ENCODE data around the gene IGFBP3. TPM values are rescaled to one million over a fixed set of nuclear protein-coding genes. Genes with fewer than 3 reads are reported as not detected.

IGFBP3 gene
- total and polyA plus RNA-seq, 9 of the 15 experiments (the other 6 are each of a cell fraction or from before 2014, with no cell fraction given) = 0.08 to 0.22 (median 0.10) TPM; not detected in 5

DNA sequence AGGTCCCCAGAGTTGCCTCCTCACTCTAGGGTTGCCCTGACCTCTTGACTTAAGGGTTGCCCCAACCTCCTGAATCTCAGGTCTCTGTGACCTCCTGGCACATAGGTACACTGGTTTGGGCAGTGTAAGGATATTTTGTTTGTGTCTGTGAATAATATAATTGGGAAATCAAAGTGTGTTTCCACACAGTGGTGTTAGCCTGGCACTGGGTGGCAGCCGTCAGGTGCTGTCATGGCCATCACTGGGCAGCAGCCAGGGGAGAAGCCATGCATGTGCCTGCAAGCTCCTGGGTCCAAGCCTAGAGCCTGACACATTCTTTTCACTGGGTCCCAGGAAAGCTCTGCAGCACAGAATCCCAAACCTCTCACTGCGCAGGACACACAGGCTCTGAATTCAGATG lies 44.6 kb downstream of the IGFBP3 start (continued):
- no peak for TF ChIP-seq POLR2H (tag; IDR thresholded peaks at IDR 0.05; ENCODE audit: low read depth)
- no peak for TF ChIP-seq ZNF785 (CRISPR knock-in tag; IDR thresholded peaks at IDR 0.05)
- no peak for TF ChIP-seq CCNT2 (IDR thresholded peaks at IDR 0.05; ENCODE audit: borderline replicate concordance, extremely low read depth, insufficient read length, low read depth, low read length)
- no peak for TF ChIP-seq FOXA1 (IDR thresholded peaks at IDR 0.05; ENCODE audit: borderline replicate concordance)

DNA sequence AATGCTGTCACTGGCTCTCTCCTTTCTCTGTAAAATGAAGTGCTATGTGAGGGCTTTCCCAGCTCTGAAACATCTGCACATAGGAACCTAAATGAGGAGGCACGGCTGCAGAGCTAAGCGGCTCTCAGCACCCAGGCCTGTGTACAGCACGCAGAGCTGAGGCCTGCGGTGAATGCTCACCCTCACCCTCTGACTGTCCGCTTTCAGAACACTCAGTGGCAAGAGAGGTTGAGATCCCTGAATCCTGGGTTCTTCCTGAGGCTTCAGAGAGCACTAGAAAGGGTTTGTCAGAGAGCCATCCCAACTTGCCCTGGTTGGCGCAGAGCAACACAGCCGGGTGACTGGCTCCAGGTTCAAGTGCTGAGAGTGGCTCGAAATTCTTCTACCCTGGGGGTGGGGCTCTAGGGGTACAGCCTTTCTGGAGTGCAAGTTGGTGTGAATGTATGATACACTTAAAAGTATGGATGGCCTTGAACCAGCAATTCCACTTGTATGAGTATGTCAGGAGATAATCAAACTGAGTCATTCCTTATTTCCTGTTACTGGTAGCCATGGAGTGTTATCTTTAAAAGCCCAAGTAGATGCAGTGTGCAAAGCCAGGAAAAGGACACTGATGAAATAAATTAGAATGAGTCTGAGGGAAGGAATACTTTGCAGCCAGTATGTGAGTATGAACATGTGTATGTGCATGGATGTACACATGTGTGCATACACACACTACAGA lies 46.5 kb downstream of the IGFBP3 start:
- Histone ChIP-seq H3K4me3 (no peak overlapping the region), H3K4me1 (replicated peaks in 1 of 2; ENCODE audit: control insufficient read depth in 2 of 2, insufficient read depth in 2 of 2, low read length in 2 of 2) (no peaks in the 10 kb centered on the region; a peak in 1 of 5 replicates), H3K4me2 (ENCODE audit: insufficient read depth, low read length) (no peak overlapping the region), H3K9me1 (ENCODE audit: control insufficient read depth, insufficient read depth, low read length) (no peaks in the 10 kb centered on the region), H3K9ac (ENCODE audit: insufficient read depth in 1 of 2, low read depth in 2 of 2, low read length in 2 of 2) (no peak overlapping the region), H3K27me3 (ENCODE audit: control insufficient read depth in 2 of 2, insufficient read depth in 2 of 2, low read length in 2 of 2) (no peaks in the 10 kb centered on the region), H2AFZ (ENCODE audit: low read depth, low read length) (no peak overlapping the region), H3K27ac (ENCODE audit: extremely low read depth, low read depth, low read length) (no peak overlapping the region), H4K20me1 (replicated peaks; ENCODE audit: control insufficient read depth, insufficient read depth, low read length) (no peaks in the 10 kb centered on the region), H3K79me2 (ENCODE audit: control insufficient read depth, insufficient read depth, low read length) (no peaks in the 10 kb centered on the region), H3K36me3 (ENCODE audit: control insufficient read depth, insufficient read depth, low read length) (no peaks in the 10 kb centered on the region), H3K9me3 (replicated peaks; ENCODE audit: control insufficient read depth, insufficient read depth, low read depth, low read length) (no peaks in the 10 kb centered on the region)
- in situ Hi-C loops (cut with MboI) (loop anchor here (25.0 kb wide), 1 partner anchor 712 kb away; the partner anchor contains the start of gene RAMP3), intact Hi-C loops (cut with micrococcal nuclease) (no loop called here)
- TF ChIP-seq FOSL1 (tag; conservative IDR thresholded peaks at IDR 0.05) (peak; percentile 83), POLR3G (IDR thresholded peaks at IDR 0.05; ENCODE audit: extremely low read depth, insufficient read length, insufficient replicate concordance) (no peak), RNF2 (IDR thresholded peaks at IDR 0.05) (no peak), NBN (IDR thresholded peaks at IDR 0.05; ENCODE audit: low read depth) (no peak), JUND (IDR thresholded peaks at IDR 0.05; ENCODE audit: borderline replicate concordance, low read depth, low read length) (no peak), JUND (tag; IDR thresholded peaks at IDR 0.05; ENCODE audit: borderline replicate concordance, low read depth, low read length) (0 out of 3 replicates have a peak, but pooled peaks have one; percentile 12), NR3C1 (CRISPR knock-in tag; IDR thresholded peaks at IDR 0.05) (no peak), TAF9B (IDR thresholded peaks at IDR 0.05; ENCODE audit: partially characterized antibody) (no peak), ZNF57 (CRISPR knock-in tag; IDR thresholded peaks at IDR 0.05) (no peak), MBD2 (IDR thresholded peaks at IDR 0.05; ENCODE audit: borderline replicate concordance, low read depth) (no peak)
- TF ChIP-seq, protein P1, sequence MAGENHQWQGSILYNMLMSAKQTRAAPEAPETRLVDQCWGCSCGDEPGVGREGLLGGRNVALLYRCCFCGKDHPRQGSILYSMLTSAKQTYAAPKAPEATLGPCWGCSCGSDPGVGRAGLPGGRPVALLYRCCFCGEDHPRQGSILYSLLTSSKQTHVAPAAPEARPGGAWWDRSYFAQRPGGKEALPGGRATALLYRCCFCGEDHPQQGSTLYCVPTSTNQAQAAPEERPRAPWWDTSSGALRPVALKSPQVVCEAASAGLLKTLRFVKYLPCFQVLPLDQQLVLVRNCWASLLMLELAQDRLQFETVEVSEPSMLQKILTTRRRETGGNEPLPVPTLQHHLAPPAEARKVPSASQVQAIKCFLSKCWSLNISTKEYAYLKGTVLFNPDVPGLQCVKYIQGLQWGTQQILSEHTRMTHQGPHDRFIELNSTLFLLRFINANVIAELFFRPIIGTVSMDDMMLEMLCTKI (IDR thresholded peaks at IDR 0.05; ENCODE audit: partially characterized antibody) = no peak
- ChIA-PET POLR2A (no interaction called here), CTCF (ENCODE audit: low intra/inter-chr PET ratio) (no interaction called here)
- FAIRE-seq = no peak
- ATAC-seq = 0 out of 3 replicates have a peak, but pooled peaks have one; percentile 39
- 0% methylated on average over 8 of the region's 8 CpGs for WGBS (ENCODE audit: insufficient coverage, low coverage, missing lambda C conversion rate)
- DNase-seq (ENCODE audit: extremely low read depth in 1 of 4, low spot score in 3 of 4) = no peak
- BruUV-seq (replicated peaks) = no TSS peak
